ENCODE data around the gene ACBD4.
A peak's percentile ranks its signal among the peaks of the same experiment; 100 is the strongest.

ACBD4 gene, protein sequence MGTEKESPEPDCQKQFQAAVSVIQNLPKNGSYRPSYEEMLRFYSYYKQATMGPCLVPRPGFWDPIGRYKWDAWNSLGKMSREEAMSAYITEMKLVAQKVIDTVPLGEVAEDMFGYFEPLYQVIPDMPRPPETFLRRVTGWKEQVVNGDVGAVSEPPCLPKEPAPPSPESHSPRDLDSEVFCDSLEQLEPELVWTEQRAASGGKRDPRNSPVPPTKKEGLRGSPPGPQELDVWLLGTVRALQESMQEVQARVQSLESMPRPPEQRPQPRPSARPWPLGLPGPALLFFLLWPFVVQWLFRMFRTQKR

DNA sequence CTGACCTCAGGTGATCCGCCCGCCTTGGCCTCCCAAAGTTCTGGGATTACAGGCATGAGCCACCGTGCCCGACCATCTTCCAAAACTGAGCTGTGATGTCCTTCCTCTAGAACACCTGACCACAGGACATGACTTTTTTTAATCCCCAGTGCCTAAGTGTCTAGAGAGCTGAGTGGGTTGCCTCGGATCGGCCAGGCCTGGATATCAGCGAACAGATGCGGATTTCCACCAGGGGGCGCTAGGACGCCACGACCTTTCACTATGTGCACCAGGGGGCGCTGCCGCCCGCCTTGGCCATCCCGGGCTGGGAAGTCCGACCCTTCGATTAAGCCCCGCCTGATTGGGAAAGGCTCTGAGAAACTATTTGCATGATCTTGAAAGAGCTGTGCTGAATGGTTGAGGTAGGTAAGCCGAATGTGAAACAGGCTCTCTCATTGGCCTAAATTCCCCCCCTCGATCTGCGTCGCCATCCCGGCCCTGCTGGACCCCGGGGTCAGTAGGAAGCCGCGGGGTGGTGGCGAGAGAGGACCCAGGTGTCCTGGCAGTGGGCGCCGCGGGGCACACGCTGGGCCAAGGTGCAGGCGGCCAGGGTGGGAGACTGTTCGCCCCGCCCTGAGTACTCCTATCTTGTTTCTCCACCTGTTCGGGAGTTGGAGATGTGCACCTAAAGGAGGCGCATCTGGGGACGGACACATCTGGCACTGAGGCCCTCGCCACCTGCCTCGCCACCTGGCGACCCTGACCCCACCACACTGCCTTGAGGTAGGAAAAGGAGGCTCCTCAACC lies at the start of gene ACBD4:
Gene ACBD4 (plus strand): TSS at position 496 of the 786 bp plus-strand sequence. CDS start 458 bp downstream, outside the sequence.
- H3K4me3 ChIP-seq (ENCODE audit: control insufficient read depth, low read depth, low read length) = peak within 1 kb of the TSS; percentile 61
- peak; percentile 100 for TF ChIP-seq CTCF (IDR thresholded peaks at IDR 0.05; ENCODE audit: control insufficient read depth, insufficient read depth, low read depth, low read length, missing control alignments)
- peak; percentile 89 for DNase-seq (ENCODE audit: low read depth)

- no peak for TF ChIP-seq CTCF (IDR thresholded peaks at IDR 0.05; ENCODE audit: control insufficient read depth, insufficient read depth, low read depth, low read length, missing control alignments)
- H3K4me3 ChIP-seq (ENCODE audit: control insufficient read depth, low read depth, low read length) = no peak overlapping the region
- DNase-seq (ENCODE audit: low read depth) = no peak
These were observed 49.1 kb upstream of the ACBD4 start for GRCh38 chr17:45086391-45086790.

DNA sequence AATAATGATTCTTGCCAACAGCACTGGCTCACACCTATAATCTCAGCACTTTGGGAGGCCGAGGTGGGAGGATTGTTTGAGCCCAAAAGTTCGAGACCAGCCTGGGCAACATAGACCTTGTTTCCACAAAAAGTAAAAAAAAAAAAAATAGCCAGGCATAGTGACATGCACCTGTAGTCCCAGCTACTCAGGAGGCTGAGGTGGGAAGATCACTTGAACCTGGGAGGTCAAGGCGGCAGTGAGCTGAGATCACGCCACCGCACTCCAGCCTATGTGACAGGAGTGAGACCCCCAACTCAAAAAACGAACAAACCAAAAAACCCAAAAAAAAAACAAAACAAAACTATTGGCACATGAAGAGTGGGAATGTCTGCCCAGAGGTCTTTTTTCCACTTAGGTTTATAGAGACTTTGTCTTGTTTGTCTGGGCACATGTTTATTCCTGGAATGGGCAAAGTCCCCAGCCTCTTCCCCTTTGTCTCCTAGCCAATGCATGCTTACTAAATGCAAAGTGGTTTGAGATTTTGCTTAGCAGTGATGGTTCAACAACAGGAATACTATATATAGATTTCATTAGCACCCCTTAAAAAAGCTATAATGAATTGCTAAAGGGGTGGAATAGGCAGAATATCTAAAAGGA lies 48.5 kb upstream of the ACBD4 start:
- no peak for DNase-seq (ENCODE audit: low read depth)
- H3K4me3 ChIP-seq (ENCODE audit: control insufficient read depth, low read depth, low read length) = no peak overlapping the region
- no peak for TF ChIP-seq CTCF (IDR thresholded peaks at IDR 0.05; ENCODE audit: control insufficient read depth, insufficient read depth, low read depth, low read length, missing control alignments)

DNA sequence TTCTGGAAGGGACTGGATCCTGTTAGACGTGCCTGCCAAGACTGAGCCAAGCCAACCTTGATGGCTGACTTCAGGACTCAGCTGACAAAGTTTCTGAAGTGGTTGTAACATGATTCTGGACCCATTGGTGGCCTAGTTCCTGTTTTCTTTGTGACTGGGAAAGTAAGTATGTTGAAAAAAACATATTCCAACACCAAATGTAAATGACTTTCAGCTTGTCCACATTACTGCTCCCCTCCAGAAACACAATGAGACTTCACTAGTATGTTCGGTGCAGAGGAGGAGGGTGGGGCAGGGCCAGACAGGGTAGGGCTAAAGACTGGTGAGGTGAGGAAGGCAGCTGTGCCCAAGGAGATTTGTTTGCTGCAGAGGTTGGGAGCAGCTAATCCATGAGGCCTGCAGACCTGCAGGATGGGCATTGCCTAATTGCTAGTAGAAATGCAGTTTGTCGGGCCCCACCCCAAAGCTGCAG lies 47.9 kb upstream of the ACBD4 start:
- DNase-seq (ENCODE audit: low read depth) = no peak
- no peak overlapping the region for H3K4me3 ChIP-seq (ENCODE audit: control insufficient read depth, low read depth, low read length)
- no peak for TF ChIP-seq CTCF (IDR thresholded peaks at IDR 0.05; ENCODE audit: control insufficient read depth, insufficient read depth, low read depth, low read length, missing control alignments)

DNA sequence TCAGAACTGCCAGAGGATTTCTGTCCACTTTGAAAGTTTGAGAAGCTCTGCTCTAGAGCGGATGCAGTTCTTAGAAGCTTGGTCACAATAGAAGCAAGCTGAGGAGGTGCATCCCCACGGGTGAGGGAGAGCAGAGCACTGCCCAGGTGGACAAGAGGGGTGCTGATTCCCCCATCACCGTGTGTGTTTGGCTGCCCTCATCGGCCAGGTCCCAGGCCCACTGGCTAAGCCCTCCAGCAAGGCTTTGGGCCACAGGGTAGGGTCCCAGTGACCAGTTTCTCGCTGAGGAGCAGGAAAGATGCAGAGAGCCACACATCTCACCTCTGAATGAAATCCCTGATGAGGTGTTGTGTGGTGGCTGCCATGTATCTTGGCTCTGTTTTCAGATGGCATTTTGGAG lies 47.5 kb upstream of the ACBD4 start:
- no peak for DNase-seq (ENCODE audit: low read depth)

More for the DNA sequence above, 47.5 kb upstream of the ACBD4 start:
- H3K4me3 ChIP-seq (ENCODE audit: control insufficient read depth, low read depth, low read length) = no peak overlapping the region
- TF ChIP-seq CTCF (IDR thresholded peaks at IDR 0.05; ENCODE audit: control insufficient read depth, insufficient read depth, low read depth, low read length, missing control alignments) = no peak
